GM18519 (cell line): ENCODE data around the gene TLR10.
A peak's percentile ranks its signal among the peaks of the same experiment; 100 is the strongest.
"Not testable (repeated sequence)": the region's sequence is repeated elsewhere in the genome, so short reads cannot be mapped to it uniquely, and the experiment has no call there.

Experiments
- ATAC-seq: cut with Tn5 transposase; IDR thresholded peaks from one replicate; pipeline ENCODE4 v1.9.1; 2021; ENCODE audit warnings: mild to moderate bottlenecking, moderate library complexity; ENCODE audit not compliant: unreplicated experiment, low FRiP score

TLR10 gene

GRCh38 chr4:38769857-38770256 lies 12.9 kb downstream of the TLR10 start:
- ATAC-seq, result no peak

DNA sequence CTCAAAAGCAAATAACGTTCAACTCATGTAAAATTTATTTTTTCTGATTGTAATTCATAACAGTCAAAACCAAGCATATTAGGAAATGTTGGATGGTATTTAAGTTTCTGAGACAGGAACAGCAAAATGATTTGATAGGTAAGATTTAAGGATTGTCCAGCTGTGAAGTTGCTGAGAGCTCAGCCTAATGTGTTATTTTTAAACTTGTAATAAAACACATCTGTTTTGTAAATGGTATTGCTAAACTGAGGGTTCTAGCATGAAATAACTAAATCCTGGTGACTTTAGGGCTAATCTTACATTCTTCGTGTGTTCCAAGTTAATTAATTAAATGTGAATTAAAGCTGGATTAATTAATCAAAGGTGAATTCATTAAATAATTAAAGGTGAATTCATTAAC lies 13.3 kb downstream of the TLR10 start:
- ATAC-seq, result no peak

GRCh38 chr4:38768968-38769394 lies 13.8 kb downstream of the TLR10 start:
- no peak for ATAC-seq

DNA sequence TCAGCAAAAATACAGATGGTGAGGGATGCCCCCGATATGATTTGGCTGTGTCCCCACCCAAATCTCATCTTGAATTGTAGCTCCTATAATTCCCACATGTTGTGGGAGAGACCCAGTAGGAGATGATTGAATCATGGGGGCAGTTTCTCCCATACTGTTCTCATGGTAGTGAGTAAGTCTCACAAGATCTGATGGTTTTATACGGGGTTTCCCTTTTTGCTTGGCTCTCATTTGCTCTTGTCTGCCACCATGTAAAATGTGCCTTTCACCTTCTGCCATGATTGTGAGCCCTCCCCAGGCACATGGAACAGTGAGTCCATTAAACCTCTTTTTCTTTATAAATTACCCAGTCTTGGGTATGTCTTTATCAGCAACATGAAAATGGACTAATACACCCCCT lies 15.8 kb downstream of the TLR10 start:
- not testable (repeated sequence) for ATAC-seq

- no peak for ATAC-seq
Measured at GRCh38 chr4:38765382-38765781, 17.4 kb downstream of the TLR10 start.

- no peak for ATAC-seq
Measured at GRCh38 chr4:38764277-38764676, 18.5 kb downstream of the TLR10 start.

DNA sequence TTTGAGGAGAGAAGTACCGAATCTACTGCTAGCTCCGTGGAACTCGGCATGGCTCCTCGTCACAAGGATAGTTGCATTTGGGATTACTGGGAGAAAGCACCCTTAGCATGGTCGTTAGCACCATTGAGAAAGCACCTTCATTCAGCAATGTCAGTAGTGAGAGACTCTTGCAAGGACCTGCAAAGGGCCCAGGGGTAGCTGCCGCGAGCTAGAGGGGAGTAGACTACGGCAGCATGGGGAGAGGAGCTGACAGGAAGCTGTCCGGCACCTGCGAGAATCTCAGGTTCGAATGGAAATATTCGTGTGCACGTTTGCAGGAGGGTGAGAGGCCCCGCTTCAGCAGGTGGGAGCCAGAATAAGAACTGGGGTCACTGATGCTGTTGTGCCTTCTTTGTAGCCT lies 20.2 kb downstream of the TLR10 start:
- ATAC-seq, result peak; percentile 21

- no peak for ATAC-seq
Measured at GRCh38 chr4:38759790-38760122, 23.0 kb downstream of the TLR10 start.

DNA sequence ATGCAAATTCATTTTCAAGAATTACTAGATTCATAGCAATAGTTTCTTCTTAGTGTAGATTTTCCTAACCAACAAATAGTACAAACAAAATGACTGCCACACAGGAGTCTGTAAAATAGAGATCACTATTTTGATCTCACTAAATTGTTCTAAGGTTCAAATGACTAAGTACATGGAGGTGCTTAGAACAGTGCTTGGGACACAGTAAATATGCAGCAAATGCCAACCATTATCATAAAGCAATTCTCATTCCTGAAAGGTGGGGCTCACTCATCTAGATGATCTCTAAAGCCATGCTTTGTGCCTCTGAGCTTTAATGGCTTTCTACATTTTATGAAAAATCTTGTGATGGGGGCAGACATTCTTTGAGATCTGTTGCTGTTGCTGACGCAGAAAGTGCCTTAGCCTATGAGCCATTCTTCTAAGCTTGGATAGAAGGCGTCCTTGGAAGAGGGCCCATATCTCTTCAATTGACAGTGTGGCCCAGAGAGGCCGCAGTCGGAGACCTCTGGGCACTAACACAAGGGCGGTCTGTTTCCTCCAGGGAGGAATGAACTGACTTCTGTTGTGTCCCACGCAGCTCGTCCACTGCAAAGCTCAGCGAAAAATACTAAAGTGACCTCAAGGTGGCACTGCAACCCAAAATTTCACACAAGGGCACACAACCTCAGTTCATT lies 23.5 kb downstream of the TLR10 start:
- no peak for ATAC-seq

- no peak for ATAC-seq
Measured at GRCh38 chr4:38757945-38758600, 24.7 kb downstream of the TLR10 start.

- no peak for ATAC-seq
Measured at GRCh38 chr4:38752941-38753806, 29.6 kb downstream of the TLR10 start.

- ATAC-seq, result peak; percentile 90
Measured at GRCh38 chr4:38752372-38752940, 30.3 kb downstream of the TLR10 start.

DNA sequence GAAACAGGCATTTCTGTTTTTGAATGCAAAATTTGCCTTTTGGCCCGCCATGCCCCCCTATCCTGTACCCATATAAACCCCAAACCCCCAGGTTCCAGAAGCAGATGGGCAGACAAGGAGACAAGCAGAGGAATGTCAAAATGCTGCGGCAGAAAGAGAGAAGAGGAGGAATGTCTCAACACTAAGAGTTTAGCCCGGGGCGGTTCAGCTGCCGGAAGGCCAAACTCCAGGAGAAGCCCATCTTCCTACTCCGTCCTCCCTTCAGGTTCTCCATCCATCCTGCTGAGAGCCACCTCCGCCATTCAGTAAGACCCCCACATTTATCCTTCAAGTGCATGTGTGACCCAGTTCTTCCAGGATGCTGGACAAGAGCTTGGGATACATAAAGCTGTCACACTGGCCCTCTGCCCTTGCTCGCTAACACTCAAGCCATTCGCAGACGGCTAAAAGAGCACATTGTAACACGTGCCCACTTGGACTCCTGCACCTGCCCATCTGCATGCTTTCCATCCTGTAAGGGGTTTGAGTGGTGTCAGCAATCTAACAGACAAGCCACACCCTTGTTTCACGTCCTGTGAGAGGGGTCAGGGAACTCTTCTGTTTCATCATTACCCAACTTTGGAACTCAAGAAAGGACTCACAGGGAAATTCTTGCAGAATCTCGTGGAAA lies 31.3 kb downstream of the TLR10 start:
- no peak for ATAC-seq

GRCh38 chr4:38749336-38749735 lies 33.5 kb downstream of the TLR10 start:
- no peak for ATAC-seq

DNA sequence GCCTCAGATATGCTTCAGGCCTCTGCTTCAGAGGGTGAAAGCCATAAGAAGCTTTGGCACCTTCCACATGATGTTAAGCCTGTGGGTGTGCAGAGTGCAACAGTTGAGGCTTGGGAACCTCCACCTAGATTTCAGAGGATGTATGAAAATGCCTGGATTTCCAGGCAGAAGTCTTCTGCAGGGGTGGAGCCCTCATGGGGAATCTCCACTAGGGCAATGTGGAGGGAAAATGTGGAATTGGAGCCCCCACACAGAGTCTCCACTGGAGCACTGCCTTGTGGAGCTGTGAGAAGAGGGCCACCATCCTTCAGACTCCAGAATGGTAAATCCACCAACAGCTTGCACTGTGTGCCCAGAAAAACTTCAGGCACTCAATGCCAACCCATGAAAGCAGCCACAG lies 35.2 kb downstream of the TLR10 start:
- no peak for ATAC-seq

DNA sequence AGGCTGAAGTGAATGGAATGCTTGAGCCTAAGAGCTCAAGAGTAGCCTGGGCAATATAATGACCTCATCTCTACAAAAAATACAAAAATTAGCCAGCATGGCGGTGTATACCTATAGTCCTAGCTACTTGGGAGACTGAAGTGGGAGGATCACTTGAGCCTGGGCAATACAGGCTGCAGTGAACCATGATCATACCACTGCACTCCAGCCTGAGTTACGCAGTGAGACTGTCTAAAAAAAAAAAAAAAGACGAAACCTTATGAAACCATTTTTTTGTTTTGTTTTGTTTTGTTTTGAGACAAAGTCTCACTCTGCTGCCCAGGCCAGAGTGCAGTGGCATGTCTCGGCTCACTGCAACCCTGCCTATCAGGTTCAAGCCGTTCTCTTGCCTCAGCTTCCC lies 36.9 kb downstream of the TLR10 start:
- no peak for ATAC-seq

DNA sequence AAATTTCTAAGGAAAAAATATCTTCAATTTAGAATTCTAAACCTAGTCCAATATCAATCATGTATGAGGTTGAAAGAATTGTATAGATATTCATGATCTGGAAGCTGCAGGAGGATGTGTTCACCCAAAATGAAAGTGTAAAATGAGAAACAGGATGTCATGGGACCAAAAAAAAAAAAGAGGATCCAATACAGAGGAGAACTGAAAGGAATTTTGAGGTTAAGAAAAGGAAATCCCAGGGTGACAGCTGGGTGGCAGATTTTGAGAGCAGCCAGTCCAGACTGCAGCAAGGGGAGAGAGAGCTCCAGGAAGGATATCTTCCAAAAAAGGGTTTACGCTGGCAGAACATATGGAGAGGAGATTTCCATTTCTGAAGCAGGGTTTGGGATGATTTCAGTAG lies 38.9 kb downstream of the TLR10 start:
- no peak for ATAC-seq

DNA sequence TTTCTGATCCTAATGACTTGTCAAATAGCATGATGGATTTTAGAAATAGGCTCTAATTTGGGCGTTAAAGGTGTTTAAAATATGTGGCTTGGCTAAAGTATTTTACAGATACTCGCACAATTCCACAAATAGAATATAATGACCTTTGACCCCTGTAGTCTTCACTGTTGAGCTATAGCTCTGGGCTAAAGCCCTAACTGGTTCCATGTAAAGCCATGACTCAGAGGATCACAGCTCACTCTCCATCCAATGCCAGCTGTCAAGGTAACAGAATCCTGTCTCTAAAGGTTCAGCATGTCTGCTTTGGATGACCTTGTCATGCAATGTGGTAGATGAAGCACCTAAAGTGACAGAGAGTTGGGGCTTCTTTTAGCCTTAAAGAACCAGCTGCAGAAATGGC lies 42.5 kb downstream of the TLR10 start:
- ATAC-seq, result no peak

DNA sequence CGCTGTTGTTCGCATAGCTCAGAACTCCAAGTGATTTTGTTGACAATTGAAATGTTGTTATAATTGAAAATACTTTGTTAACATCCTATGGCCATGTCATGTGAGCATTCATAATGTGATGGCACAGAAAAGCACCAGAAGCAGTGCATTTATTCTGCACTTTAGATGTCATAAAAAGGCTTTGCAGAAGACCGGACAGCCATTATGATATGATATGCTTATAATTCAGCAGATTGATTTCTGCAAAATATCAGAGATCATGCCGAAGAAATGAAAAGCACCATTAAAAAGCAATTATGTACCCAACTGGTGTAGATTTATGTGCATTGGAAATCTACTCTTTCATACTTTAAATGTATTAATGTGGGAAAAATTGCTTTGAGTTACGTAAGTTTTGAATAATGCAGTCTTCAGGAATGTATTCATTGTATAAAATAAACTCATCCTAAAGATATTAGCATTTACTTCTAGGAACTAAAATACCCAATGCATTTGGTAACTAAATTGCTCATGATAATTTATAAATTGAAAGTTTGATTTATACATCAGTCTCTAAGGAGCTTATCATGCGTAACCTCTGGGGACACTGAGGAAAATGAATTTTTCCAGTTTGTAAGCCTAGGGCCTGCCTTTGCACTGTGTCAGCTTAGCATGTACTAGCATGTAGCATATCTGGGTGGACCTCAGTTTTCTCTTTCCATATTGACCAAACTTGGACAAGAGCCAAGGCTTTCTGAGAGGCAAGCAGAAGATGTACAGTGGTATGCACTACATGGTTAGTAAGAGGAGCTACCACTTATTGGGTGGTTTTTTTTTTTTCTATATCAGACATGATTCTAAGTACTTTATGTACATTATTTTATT lies 43.6 kb downstream of the TLR10 start:
- ATAC-seq, result no peak

DNA sequence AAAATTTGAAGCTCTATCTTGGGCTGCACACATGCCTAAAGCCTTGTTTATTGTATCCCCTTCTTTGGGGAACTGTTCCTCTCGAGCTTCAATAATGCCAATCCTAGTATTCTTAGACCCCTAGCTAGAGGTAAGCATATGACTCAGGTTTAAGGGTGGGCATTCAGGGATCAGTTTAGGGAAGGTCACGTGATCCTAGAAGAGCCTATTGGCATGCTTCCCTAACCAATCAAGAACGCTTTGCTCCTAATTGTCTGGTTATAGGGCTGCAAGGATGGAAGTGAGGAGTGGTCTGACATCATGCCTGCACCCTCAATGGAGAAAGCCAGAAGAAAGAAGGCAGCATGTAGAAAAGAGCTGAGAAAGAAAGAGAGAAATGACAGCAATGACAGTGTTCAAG lies 46.9 kb downstream of the TLR10 start:
- no peak for ATAC-seq
